Natural killer cell (primary cell): ENCODE measurements around the gene SMIM11. TPM values are rescaled to one million over a fixed set of nuclear protein-coding genes. Genes with fewer than 3 reads are reported as not detected.

Source experiments
- ATAC-seq, 3 donors: fragments of 150-1000 bp in 2 of 3; fragments of 200-7000 bp in 1 of 3; cut with Tn5 transposase; 1 replicate in 1 of 3; 2 replicates in 2 of 3; pipeline ENCODE4 v1.10.0; 2021; ENCODE audit warnings: mild to moderate bottlenecking in 2 of 3, moderate library complexity in 2 of 3
- DNase-seq, 2 donors: peaks; one replicate each; pipeline versions ENCODE4 v3.0.0 to v3.0.0-alpha.2; 2013 to 2021; ENCODE audit warnings: mixed read lengths in 1 of 2
- H3K27ac ChIP-seq: one replicate; pipeline ENCODE4 v1.5.1; 2013; ENCODE audit warnings: mild to moderate bottlenecking, low read length
- H3K27me3 ChIP-seq: one replicate; pipeline ENCODE4 v1.6.1; 2013; ENCODE audit warnings: low read length; ENCODE audit not compliant: control insufficient read depth, insufficient read depth
- H3K36me3 ChIP-seq: one replicate; pipeline ENCODE4 v1.6.1; 2013; ENCODE audit warnings: low read length; ENCODE audit not compliant: control insufficient read depth, insufficient read depth
- H3K4me1 ChIP-seq: one replicate; pipeline ENCODE4 v1.6.1; 2013; ENCODE audit warnings: low read length; ENCODE audit not compliant: control insufficient read depth, insufficient read depth
- H3K4me3 ChIP-seq: one replicate; pipeline ENCODE4 v1.5.1; 2013; ENCODE audit warnings: low read length
- H3K9me3 ChIP-seq: one replicate; pipeline ENCODE4 v1.6.1; 2013; ENCODE audit warnings: low read length; ENCODE audit not compliant: control insufficient read depth, insufficient read depth
- H3K27ac Mint-ChIP-seq, 2 donors: one replicate each; pipeline ENCODE4 v1.8.0; 2022; ENCODE audit warnings: mild to moderate bottlenecking in 2 of 2, mixed read lengths in 2 of 2, moderate library complexity in 1 of 2
- H3K27me3 Mint-ChIP-seq, 2 donors: one replicate each; pipeline ENCODE4 v1.8.0; 2022; ENCODE audit warnings: low read depth in 2 of 2, mixed read lengths in 2 of 2
- H3K36me3 Mint-ChIP-seq: one replicate; pipeline ENCODE4 v1.8.0; 2022; ENCODE audit warnings: mixed read lengths
- H3K4me1 Mint-ChIP-seq, 2 donors: one replicate each; pipeline ENCODE4 v1.8.0; 2022; ENCODE audit warnings: mixed read lengths in 2 of 2
- H3K4me3 Mint-ChIP-seq: one replicate; pipeline ENCODE4 v1.8.0; 2022; ENCODE audit warnings: mild to moderate bottlenecking, moderate library complexity, mixed read lengths
- H3K9me3 Mint-ChIP-seq, 2 donors: one replicate each; pipeline ENCODE4 v1.8.0; 2022; ENCODE audit warnings: mixed read lengths in 2 of 2
- WGBS: methylation state at CpG from one replicate; pipeline ENCODE4 v1.1.7; 2013; ENCODE audit warnings: missing lambda C conversion rate; ENCODE audit not compliant: insufficient coverage; 5-methylcytosine and 5-hydroxymethylcytosine counted together
- intact Hi-C: fragments of 100-400 bp; cut with micrococcal nuclease; formaldehyde crosslinking; loops from one replicate; pipeline ENCODE4 v1.14.2; 2022
- total RNA-seq, 4 donors: library from RNA; stranded (reverse); fragments of 120-200 nt in 1 of 4; gene quantifications; one replicate each; pipeline versions ENCODE4 v1.2.3 to v1.2.4, GENCODE V29; 2013 to 2022
- TF ChIP-seq, protein P1 (sequence below): fragments of 200-600 bp; IDR thresholded peaks from one replicate; pipeline ENCODE4 v1.8.0; 2022; ENCODE audit warnings: antibody characterized with exemption

SMIM11 gene
- total RNA-seq, 3 donors from 2014 or later (not counting 1 experiment from before 2014, with no cell fraction given): 1.0 to 16.3 (median 1.5) TPM

DNA sequence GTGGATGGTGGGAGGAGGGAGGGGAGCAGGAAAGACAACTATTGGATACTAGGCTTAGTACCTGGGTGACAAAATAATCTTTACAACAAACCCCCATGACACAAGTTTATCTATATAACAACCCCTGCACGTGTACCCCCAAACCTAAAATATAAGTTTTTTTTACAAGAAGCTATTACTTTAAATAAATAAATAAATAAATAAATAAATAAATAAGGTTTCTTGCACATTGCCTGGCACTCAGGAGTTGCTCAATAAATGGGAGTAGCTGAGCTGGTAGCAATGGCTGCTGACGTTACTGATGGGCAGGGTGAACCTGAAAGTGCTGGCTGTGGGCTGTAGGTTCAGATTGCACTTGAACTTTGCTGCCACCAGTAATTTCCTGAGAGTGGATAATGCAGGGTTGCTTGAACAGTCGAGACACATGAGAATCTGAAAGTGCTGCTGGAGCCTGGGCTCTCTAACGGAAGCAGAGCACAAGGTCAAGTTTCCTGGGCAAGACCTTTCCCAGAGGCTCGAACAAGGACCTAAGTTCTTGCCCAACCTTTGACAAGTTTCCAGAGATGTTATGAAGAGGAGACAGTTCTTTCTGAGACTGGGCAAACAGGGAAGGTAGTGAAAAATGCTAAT is 26.3 kb upstream of the SMIM11 start:
- WGBS: 89% methylated on average over 4 of the region's 5 CpGs
- Histone ChIP-seq H3K27ac (no peak overlapping the region), H3K4me3 (no peak overlapping the region), H3K36me3 (no peaks in the 10 kb centered on the region), H3K4me1 (peaks cover 2% of the 10 kb centered on the region), H3K27me3 (no peaks in the 10 kb centered on the region), H3K9me3 (no peaks in the 10 kb centered on the region)
- H3K27me3 Mint-ChIP-seq: peaks cover 0 to 3% of the 10 kb centered on the region in 2 donors
- peaks cover 6 to 10% of the 10 kb centered on the region in 2 donors for H3K4me1 Mint-ChIP-seq
- ATAC-seq (no peak), DNase-seq (no peak)
- no peak overlapping the region for H3K27ac Mint-ChIP-seq
- no peaks in the 10 kb centered on the region for H3K9me3 Mint-ChIP-seq
- TF ChIP-seq, protein P1, sequence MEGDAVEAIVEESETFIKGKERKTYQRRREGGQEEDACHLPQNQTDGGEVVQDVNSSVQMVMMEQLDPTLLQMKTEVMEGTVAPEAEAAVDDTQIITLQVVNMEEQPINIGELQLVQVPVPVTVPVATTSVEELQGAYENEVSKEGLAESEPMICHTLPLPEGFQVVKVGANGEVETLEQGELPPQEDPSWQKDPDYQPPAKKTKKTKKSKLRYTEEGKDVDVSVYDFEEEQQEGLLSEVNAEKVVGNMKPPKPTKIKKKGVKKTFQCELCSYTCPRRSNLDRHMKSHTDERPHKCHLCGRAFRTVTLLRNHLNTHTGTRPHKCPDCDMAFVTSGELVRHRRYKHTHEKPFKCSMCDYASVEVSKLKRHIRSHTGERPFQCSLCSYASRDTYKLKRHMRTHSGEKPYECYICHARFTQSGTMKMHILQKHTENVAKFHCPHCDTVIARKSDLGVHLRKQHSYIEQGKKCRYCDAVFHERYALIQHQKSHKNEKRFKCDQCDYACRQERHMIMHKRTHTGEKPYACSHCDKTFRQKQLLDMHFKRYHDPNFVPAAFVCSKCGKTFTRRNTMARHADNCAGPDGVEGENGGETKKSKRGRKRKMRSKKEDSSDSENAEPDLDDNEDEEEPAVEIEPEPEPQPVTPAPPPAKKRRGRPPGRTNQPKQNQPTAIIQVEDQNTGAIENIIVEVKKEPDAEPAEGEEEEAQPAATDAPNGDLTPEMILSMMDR: no peak
- H3K36me3 Mint-ChIP-seq: no peaks in the 10 kb centered on the region
- H3K4me3 Mint-ChIP-seq: no peak overlapping the region
- intact Hi-C loops: loop anchor here (2.0 kb wide), 1 partner anchor 424 kb away; no protein-coding TSS in a partner anchor

DNA sequence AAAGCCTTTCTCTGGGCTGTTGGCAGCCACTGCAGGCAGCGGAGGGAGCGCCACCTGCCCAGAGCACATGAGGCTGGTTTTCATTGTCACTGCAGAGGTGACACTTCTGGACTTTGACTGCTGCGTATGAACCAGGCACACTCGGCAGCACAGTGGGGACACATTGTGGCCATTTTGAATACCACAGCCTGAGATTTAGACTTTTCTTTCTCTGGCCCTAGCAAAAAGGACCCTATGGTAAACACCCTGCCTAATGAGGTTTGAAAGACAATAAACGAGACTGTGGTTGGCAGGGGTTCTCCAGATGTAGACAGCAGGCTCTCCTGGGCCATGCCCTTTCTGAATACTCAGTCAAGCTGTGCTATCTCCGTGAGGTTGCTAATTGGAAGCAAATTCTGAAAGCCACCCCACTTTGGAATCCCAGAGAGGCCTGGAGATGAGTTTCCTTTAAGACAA is 23.5 kb upstream of the SMIM11 start:
- Histone ChIP-seq H3K9me3 (no peaks in the 10 kb centered on the region), H3K4me3 (no peak overlapping the region), H3K36me3 (no peaks in the 10 kb centered on the region), H3K27me3 (no peaks in the 10 kb centered on the region), H3K27ac (no peak overlapping the region), H3K4me1 (peaks cover 2% of the 10 kb centered on the region)
- H3K4me3 Mint-ChIP-seq: no peak overlapping the region
- H3K27me3 Mint-ChIP-seq: peaks cover 19 to 23% of the 10 kb centered on the region in 2 donors
- 27% methylated on average over 6 of the region's 6 CpGs for WGBS
- TF ChIP-seq, protein P1: peak; percentile 34
- intact Hi-C loops: no loop called here
- H3K9me3 Mint-ChIP-seq: no peaks in the 10 kb centered on the region
- no peak overlapping the region for H3K27ac Mint-ChIP-seq
- peak in 1 of 2 donors; percentile 50 for DNase-seq
- no peaks in the 10 kb centered on the region for H3K36me3 Mint-ChIP-seq
- H3K4me1 Mint-ChIP-seq: peaks cover 6 to 10% of the 10 kb centered on the region in 2 donors
- peak; percentile 71 to 83 (median 72) for ATAC-seq

DNA sequence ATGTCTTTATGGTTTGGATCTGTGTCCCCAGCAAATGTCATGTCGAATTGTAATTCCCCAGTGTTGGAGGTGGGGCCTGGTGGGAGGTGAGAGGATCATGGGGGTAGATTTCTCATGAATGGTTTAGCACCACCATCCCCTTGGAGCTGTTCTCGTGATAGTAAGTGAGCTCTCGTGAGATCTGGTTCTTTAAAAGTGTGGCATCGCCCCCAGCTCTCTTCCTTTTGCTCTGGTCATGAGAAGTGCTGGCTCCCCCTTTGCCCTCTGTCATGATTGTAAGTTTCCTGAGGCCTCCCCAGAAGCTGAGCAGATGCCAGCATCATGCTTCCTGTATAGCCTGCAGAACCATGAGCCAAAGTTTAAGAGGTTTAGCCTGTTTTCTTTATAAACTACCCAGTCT is 22.8 kb upstream of the SMIM11 start:
- TF ChIP-seq, protein P1: no peak
- Mint-ChIP-seq H3K27me3 (peaks cover 19 to 30% of the 10 kb centered on the region in 2 donors), H3K9me3 (no peaks in the 10 kb centered on the region), H3K4me1 (peaks cover 6% of the 10 kb centered on the region in 2 donors), H3K4me3 (no peak overlapping the region), H3K36me3 (no peaks in the 10 kb centered on the region), H3K27ac (no peak overlapping the region)
- DNase-seq (no peak), ATAC-seq (no peak)
- no peaks in the 10 kb centered on the region for H3K36me3 ChIP-seq
- H3K9me3 ChIP-seq: no peaks in the 10 kb centered on the region
- no peak overlapping the region for H3K4me3 ChIP-seq
- 91% methylated on average over 4 of the region's 4 CpGs for WGBS
- H3K27me3 ChIP-seq: no peaks in the 10 kb centered on the region
- intact Hi-C loops: no loop called here
- no peak overlapping the region for H3K27ac ChIP-seq
- peaks cover 2% of the 10 kb centered on the region for H3K4me1 ChIP-seq

DNA sequence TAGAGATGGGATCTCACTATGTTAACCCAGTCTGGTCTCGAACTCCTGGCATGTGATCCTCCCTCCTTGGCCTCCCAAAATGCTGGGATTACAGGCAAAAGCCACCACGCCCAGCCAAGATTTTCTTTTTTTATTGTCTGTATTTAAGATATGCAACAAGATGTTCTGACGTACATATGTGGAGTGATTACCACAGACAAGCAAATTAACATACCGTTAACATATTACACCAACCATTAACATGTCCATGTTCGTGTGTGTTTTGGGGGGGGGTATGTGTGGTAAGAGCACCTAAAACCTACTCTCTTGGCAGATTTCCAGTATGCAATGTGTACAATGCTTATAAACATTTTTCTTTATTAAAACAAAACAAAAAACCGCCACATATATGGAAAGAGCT is 22.1 kb upstream of the SMIM11 start:
- no peaks in the 10 kb centered on the region for H3K9me3 Mint-ChIP-seq
- H3K4me1 Mint-ChIP-seq: no peaks in the 10 kb centered on the region
- Histone ChIP-seq H3K27me3 (no peaks in the 10 kb centered on the region), H3K4me1 (no peaks in the 10 kb centered on the region), H3K36me3 (no peaks in the 10 kb centered on the region), H3K4me3 (no peak overlapping the region), H3K27ac (no peak overlapping the region), H3K9me3 (no peaks in the 10 kb centered on the region)
- H3K27me3 Mint-ChIP-seq: peaks cover 19 to 33% of the 10 kb centered on the region in 2 donors
- no peaks in the 10 kb centered on the region for H3K36me3 Mint-ChIP-seq
- DNase-seq (no peak), ATAC-seq (no peak)
- TF ChIP-seq, protein P1: no peak
- no peak overlapping the region for H3K27ac Mint-ChIP-seq
- intact Hi-C loops: no loop called here
- no CpG with 5 or more reads among the region's 6 CpGs for WGBS
- H3K4me3 Mint-ChIP-seq: no peak overlapping the region
